Stimulated activated effector memory CD8-positive, alpha-beta T cell treated with anti-CD3 and anti-CD28 coated beads, Interleukin-12 subunit alpha, Interleukin-12 subunit beta, amount 100 ng/mL, for 72 hours (primary cell): ENCODE measurements around the gene DNA2.
"Not testable (repeated sequence)": the region's sequence is repeated elsewhere in the genome, so short reads cannot be mapped to it uniquely, and the experiment has no call there.

Experiments
- ATAC-seq: fragments of 150-1000 bp; cut with Tn5 transposase; 2 replicates; pipeline ENCODE4 v1.10.0; 2021
- DNase-seq, 2 donors: peaks; one replicate each; pipeline ENCODE4 v3.0.0; 2021 to 2022; ENCODE audit warnings: low spot score in 2 of 2
- H3K27ac Mint-ChIP-seq: one replicate; pipeline ENCODE4 v1.8.0; 2022; ENCODE audit warnings: mild to moderate bottlenecking, mixed read lengths
- H3K36me3 Mint-ChIP-seq: one replicate; pipeline ENCODE4 v1.8.0; 2022; ENCODE audit warnings: mild to moderate bottlenecking, mixed read lengths
- H3K4me1 Mint-ChIP-seq: one replicate; pipeline ENCODE4 v1.8.0; 2022; ENCODE audit warnings: mixed read lengths
- H3K4me3 Mint-ChIP-seq: one replicate; pipeline ENCODE4 v1.8.0; 2022; ENCODE audit warnings: mild to moderate bottlenecking, mixed read lengths
- H3K9me3 Mint-ChIP-seq: one replicate; pipeline ENCODE4 v1.8.0; 2022; ENCODE audit warnings: mixed read lengths

Gene DNA2

GRCh38 chr10:68470300-68470699 is 1.5 kb downstream of the DNA2 start:
- Mint-ChIP-seq H3K27ac (no peak overlapping the region), H3K4me1 (peaks cover 27% of the 10 kb centered on the region), H3K4me3 (peak overlapping the region; percentile 92), H3K9me3 (no peaks in the 10 kb centered on the region), H3K36me3 (peaks cover 61% of the 10 kb centered on the region)
- no peak for ATAC-seq
- no peak for DNase-seq

DNA sequence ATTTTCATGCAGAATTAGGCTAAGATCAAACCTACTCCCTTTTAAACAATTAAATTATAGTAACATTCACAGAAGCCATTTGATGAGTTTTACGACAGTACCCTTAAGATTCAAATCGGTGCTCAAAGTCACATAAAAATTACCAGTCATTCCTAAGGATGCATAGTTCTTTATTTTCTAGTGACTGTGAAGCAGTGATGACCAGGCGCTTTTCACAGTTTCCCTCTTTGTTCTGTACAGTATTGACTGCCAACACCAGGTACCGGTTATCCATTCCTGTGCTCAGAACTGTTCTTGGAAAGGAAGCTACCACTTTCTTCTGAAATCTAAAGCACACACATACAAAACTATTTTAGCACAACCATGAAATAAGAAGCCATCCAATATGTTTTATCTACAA is 1.9 kb downstream of the DNA2 start:
- Mint-ChIP-seq H3K27ac (no peak overlapping the region), H3K4me1 (peaks cover 27% of the 10 kb centered on the region), H3K4me3 (peak overlapping the region; percentile 92), H3K9me3 (no peaks in the 10 kb centered on the region), H3K36me3 (peaks cover 66% of the 10 kb centered on the region)
- DNase-seq, result no peak
- no peak for ATAC-seq

- not testable (repeated sequence) for DNase-seq, ATAC-seq, H3K27ac Mint-ChIP-seq, H3K4me1 Mint-ChIP-seq, H3K9me3 Mint-ChIP-seq, H3K4me3 Mint-ChIP-seq
- peaks cover 98% of the 10 kb centered on the region for H3K36me3 Mint-ChIP-seq
Measured at GRCh38 chr10:68464729-68465128, 7.0 kb downstream of the DNA2 start.

DNA sequence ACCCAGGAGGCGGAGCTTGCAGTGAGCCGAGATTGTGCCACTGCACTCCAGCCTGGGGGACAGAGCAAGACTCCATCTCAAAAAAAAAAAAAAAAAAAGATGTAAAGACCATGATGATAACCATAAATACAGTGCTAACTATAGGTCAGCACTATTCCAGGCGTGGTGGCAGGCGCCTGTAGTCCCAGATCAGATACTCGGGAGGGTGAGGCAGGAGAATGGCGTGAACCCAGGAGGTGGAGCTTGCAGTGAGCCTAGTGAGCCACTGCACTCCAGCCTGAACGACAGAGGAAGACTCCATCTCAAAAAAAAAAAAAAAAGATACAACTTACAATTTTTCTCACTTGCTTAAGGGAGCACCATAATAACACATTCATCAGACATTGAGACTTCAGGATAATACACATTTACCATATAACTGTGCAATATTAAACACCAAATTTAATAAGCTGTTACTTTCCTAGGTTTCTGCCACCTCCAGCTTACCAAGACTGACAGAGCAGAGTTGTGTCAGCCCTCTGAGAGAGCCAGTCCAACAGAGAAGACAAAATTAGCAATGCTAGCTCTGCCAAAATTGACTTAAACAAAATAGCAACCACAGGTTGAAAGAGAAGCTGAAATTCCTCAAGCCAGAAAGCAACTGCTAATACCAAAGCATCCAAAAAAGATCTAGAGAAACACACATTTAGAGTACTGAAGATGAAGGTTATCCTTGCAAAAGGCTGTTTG is 8.2 kb downstream of the DNA2 start:
- no peak overlapping the region for H3K4me3 Mint-ChIP-seq
- H3K36me3 Mint-ChIP-seq, result peaks cover 98% of the 10 kb centered on the region
- no peak overlapping the region for H3K27ac Mint-ChIP-seq
- ATAC-seq (no peak), DNase-seq (no peak)
- no peaks in the 10 kb centered on the region for H3K9me3 Mint-ChIP-seq
- no peaks in the 10 kb centered on the region for H3K4me1 Mint-ChIP-seq

DNA sequence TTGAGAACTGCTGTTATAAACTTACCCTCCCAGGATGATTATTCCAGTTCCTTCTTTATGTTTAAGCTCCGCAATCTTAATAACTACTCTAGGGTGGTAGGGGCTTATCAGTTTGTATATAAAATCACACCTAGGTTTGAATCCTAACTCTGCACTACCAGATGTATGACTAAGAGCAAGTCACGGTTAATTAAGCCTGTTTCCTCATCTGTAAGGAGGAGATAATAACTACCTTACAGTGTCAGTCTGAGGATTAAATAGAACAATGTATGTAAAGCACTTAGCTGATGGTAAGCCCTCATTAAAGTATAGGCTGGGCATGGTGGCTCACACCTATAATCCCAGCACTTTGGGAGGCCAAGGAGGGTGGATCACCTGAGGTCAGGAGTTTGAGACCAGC is 9.2 kb downstream of the DNA2 start:
- H3K9me3 Mint-ChIP-seq, result no peaks in the 10 kb centered on the region
- peaks cover 98% of the 10 kb centered on the region for H3K36me3 Mint-ChIP-seq
- DNase-seq (no peak), ATAC-seq (no peak)
- no peak overlapping the region for H3K27ac Mint-ChIP-seq
- no peak overlapping the region for H3K4me3 Mint-ChIP-seq
- H3K4me1 Mint-ChIP-seq, result no peaks in the 10 kb centered on the region

DNA sequence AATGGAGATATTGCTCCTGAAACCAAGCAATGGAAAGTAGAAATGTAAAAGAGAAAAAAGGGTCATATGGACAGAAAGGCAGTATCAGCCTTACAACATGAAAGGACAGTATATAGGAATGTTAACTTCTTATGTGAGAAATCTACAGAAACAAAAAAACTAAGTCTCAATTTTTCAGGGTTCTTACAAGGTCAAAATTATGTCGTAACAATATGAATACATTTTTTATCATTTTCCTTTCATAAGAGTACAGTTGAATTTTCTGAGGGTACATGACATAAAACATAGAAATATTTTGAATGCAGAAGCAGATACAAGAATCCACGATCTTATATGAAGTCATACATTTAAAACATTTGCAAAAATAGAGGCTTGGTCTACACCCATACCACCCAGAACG is 10.7 kb downstream of the DNA2 start:
- DNase-seq, result no peak
- H3K27ac Mint-ChIP-seq, result no peak overlapping the region
- ATAC-seq, result no peak
- no peak overlapping the region for H3K4me3 Mint-ChIP-seq
- no peaks in the 10 kb centered on the region for H3K4me1 Mint-ChIP-seq
- peaks cover 97% of the 10 kb centered on the region for H3K36me3 Mint-ChIP-seq
- no peaks in the 10 kb centered on the region for H3K9me3 Mint-ChIP-seq

GRCh38 chr10:68449698-68450097 is 22.1 kb downstream of the DNA2 start:
- H3K9me3 Mint-ChIP-seq, H3K27ac Mint-ChIP-seq, H3K4me3 Mint-ChIP-seq, H3K4me1 Mint-ChIP-seq, DNase-seq, ATAC-seq: not testable (repeated sequence)
- peaks cover 75% of the 10 kb centered on the region for H3K36me3 Mint-ChIP-seq

- no peaks in the 10 kb centered on the region for H3K9me3 Mint-ChIP-seq
- no peak overlapping the region for H3K4me3 Mint-ChIP-seq
- ATAC-seq (no peak), DNase-seq (no peak)
- H3K36me3 Mint-ChIP-seq, result peaks cover 75% of the 10 kb centered on the region
- H3K27ac Mint-ChIP-seq, result no peak overlapping the region
- H3K4me1 Mint-ChIP-seq, result no peaks in the 10 kb centered on the region
Measured at GRCh38 chr10:68446179-68446578, 25.6 kb downstream of the DNA2 start.

DNA sequence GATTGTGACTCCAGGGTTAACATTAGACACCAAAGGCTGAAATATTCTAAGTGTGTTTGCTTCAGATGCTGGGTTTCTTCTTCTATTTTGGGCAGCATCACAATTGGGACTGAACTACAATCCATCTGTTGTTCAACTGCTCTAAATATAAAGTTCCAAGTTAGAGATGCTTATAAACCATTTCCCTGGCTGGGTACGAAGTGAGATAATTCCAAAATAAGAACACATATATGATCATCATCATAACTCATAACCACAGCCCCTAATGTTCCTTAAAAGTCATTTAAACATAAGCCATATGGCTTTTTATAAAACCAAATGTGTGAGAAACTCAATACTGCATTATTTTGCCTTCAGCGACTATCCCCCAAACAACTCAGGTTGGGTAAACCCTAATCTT is 28.8 kb downstream of the DNA2 start:
- DNase-seq (no peak), ATAC-seq (no peak)
- H3K9me3 Mint-ChIP-seq, result no peaks in the 10 kb centered on the region
- no peaks in the 10 kb centered on the region for H3K4me1 Mint-ChIP-seq
- H3K36me3 Mint-ChIP-seq, result peaks cover 74% of the 10 kb centered on the region
- H3K4me3 Mint-ChIP-seq, result no peak overlapping the region
- H3K27ac Mint-ChIP-seq, result no peak overlapping the region

GRCh38 chr10:68440898-68441297 is 30.9 kb downstream of the DNA2 start:
- peaks cover 71% of the 10 kb centered on the region for H3K36me3 Mint-ChIP-seq
- ATAC-seq (no peak), DNase-seq (no peak)
- no peak overlapping the region for H3K27ac Mint-ChIP-seq
- H3K4me3 Mint-ChIP-seq, result no peak overlapping the region
- no peaks in the 10 kb centered on the region for H3K9me3 Mint-ChIP-seq
- H3K4me1 Mint-ChIP-seq, result no peaks in the 10 kb centered on the region

GRCh38 chr10:68435803-68436202 is 36.0 kb downstream of the DNA2 start:
- H3K9me3 Mint-ChIP-seq, result no peaks in the 10 kb centered on the region
- H3K4me3 Mint-ChIP-seq, result no peak overlapping the region
- H3K4me1 Mint-ChIP-seq, result no peaks in the 10 kb centered on the region
- H3K36me3 Mint-ChIP-seq, result peaks cover 55% of the 10 kb centered on the region
- no peak for ATAC-seq
- DNase-seq, result no peak
- no peak overlapping the region for H3K27ac Mint-ChIP-seq

DNA sequence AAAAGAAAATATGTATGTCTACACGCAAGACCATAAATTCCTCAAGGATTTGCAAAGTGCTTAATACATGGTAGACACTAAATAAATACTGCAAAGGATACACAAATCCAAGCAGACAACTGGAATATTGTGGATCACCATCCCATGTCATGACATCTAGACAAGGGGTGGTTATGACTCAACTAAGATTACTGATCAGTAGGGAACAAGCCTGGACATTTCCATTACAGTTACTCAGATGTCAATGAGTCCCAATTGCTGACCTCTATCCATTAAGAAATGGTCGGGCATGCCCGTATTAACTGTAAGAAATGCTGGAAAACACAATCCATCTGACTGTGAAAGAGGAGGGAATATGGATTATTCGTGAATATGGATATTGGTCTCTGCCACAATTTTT is 37.1 kb downstream of the DNA2 start:
- H3K36me3 Mint-ChIP-seq, result peaks cover 55% of the 10 kb centered on the region
- H3K27ac Mint-ChIP-seq, result no peak overlapping the region
- H3K9me3 Mint-ChIP-seq, result no peaks in the 10 kb centered on the region
- H3K4me1 Mint-ChIP-seq, result no peaks in the 10 kb centered on the region
- ATAC-seq, result no peak
- H3K4me3 Mint-ChIP-seq, result no peak overlapping the region
- no peak for DNase-seq

GRCh38 chr10:68428396-68429104 is 43.2 kb downstream of the DNA2 start:
- Mint-ChIP-seq H3K36me3 (peaks cover 70% of the 10 kb centered on the region), H3K27ac (no peak overlapping the region), H3K4me3 (no peak overlapping the region), H3K9me3 (no peaks in the 10 kb centered on the region), H3K4me1 (peaks cover 6% of the 10 kb centered on the region)
- no peak for ATAC-seq
- no peak for DNase-seq

- H3K27ac Mint-ChIP-seq, result no peak overlapping the region
- no peak for ATAC-seq
Measured at GRCh38 chr10:68424454-68425014, 47.2 kb downstream of the DNA2 start.

GRCh38 chr10:68423522-68423921 is 48.3 kb downstream of the DNA2 start:
- no peak for DNase-seq
- ATAC-seq, result peak; percentile 64
- Mint-ChIP-seq H3K36me3 (peaks cover 78% of the 10 kb centered on the region), H3K4me1 (peaks cover 10% of the 10 kb centered on the region), H3K9me3 (no peaks in the 10 kb centered on the region), H3K4me3 (no peak overlapping the region), H3K27ac (no peak overlapping the region)

More at GRCh38 chr10:68424454-68425014, 47.2 kb downstream of the DNA2 start:
- DNase-seq, result no peak
- Mint-ChIP-seq H3K36me3 (peaks cover 78% of the 10 kb centered on the region), H3K4me3 (no peak overlapping the region), H3K4me1 (peaks cover 10% of the 10 kb centered on the region), H3K9me3 (no peaks in the 10 kb centered on the region)

DNA sequence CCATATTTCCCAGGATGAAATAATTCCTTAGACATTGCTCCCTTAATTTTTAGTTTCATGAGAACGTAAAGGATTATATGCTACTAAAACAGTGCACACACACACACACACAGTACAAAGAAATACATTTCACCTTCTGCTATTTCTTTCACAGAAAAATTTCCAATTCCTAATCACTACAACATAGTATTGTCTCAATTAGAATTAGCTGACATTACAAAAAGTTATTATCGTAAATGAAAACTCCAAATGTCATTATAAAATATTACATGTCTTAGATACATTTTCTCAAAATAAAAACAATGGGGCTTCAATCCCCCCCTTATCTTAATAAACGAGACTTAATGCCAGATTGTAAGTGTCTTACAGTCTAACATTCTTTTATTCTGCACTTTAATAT is 52.4 kb downstream of the DNA2 start:
- Mint-ChIP-seq H3K36me3 (peaks cover 79% of the 10 kb centered on the region), H3K9me3 (no peaks in the 10 kb centered on the region), H3K27ac (no peak overlapping the region), H3K4me3 (no peak overlapping the region), H3K4me1 (peaks cover 10% of the 10 kb centered on the region)
- ATAC-seq, result no peak
- no peak for DNase-seq
